ENCODE data around the gene PLPPR4.
A peak's percentile ranks its signal among the peaks of the same experiment; 100 is the strongest.

Gene PLPPR4

DNA sequence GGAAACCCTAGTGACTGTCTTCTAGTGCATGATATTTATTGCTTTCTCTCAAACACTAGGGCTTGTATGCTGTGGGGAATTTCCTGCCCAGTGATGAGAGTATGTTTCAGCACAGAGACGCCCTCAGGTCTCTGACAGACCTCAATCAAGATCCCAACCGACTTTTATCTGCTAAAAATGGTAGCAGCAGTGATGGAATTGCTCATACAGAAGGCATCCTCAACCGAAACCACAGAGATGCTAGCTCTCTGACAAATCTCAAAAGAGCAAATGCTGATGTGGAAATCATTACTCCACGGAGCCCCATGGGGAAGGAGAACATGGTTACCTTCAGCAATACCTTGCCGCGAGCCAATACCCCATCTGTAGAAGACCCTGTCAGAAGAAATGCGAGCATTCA lies 41.3 kb downstream of the PLPPR4 start:
- DNase-seq (ENCODE audit: low read depth), result no peak
- no peak overlapping the region for H3K4me3 ChIP-seq (ENCODE audit: control insufficient read depth, low read depth, low read length)
- no peak for TF ChIP-seq CTCF (conservative IDR thresholded peaks at IDR 0.05; ENCODE audit: control insufficient read depth, insufficient read depth, low read depth, low read length)

DNA sequence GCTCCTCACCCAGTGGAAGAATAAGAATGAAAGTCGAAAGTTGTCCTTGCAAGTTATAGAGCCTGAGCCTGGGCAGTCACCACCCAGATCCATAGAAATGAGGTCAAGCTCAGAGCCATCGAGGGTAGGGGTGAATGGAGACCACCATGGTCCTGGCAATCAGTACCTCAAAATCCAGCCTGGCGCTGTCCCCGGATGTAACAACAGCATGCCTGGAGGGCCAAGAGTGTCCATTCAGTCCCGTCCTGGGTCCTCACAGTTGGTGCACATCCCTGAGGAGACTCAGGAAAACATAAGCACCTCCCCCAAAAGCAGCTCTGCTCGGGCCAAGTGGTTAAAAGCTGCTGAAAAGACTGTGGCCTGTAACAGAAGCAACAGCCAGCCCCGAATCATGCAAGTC lies 41.8 kb downstream of the PLPPR4 start:
- no peak overlapping the region for H3K4me3 ChIP-seq (ENCODE audit: control insufficient read depth, low read depth, low read length)
- TF ChIP-seq CTCF (conservative IDR thresholded peaks at IDR 0.05; ENCODE audit: control insufficient read depth, insufficient read depth, low read depth, low read length), result no peak
- no peak for DNase-seq (ENCODE audit: low read depth)

GRCh38 chr1:99306644-99307043 lies 42.4 kb downstream of the PLPPR4 start:
- DNase-seq (ENCODE audit: low read depth), result no peak
- no peak for TF ChIP-seq CTCF (conservative IDR thresholded peaks at IDR 0.05; ENCODE audit: control insufficient read depth, insufficient read depth, low read depth, low read length)
- no peak overlapping the region for H3K4me3 ChIP-seq (ENCODE audit: control insufficient read depth, low read depth, low read length)

GRCh38 chr1:99315305-99315704 lies 51.0 kb downstream of the PLPPR4 start:
- TF ChIP-seq CTCF (conservative IDR thresholded peaks at IDR 0.05; ENCODE audit: control insufficient read depth, insufficient read depth, low read depth, low read length), result no peak
- no peak overlapping the region for H3K4me3 ChIP-seq (ENCODE audit: control insufficient read depth, low read depth, low read length)
- DNase-seq (ENCODE audit: low read depth), result no peak

DNA sequence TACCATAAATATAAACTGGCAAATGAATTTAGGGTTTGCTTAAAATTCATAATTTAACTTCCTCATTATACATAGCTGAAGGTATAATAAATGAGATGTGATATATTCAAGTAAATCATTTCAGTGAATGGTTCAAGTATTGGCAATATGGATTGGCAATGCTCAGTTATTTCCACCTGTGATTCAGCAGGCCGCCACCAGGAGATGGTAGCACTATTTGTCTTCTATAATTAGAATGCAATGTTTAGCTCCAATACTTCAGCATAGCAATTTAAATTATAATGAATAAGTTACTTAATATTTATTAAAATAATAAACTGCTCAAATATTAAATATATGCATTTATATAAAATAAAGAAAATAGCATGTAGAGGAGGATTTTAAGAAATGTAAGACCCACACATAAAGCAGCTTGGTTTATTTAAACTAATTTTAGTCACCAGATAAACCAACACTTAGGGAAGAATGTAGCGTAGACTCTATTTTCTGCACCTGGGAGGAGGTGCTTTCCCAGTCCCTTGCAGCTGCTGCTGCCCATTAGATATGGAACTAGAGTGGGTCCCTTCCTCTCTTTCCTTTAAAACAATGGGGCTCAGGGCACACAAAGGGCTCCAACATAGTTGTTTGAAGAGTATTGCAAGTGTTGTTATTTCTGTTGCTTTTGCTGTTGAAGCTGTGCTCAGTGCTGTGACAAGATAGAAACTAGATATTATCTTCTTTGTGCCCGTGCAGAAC lies 62.1 kb downstream of the PLPPR4 start:
- TF ChIP-seq CTCF (conservative IDR thresholded peaks at IDR 0.05; ENCODE audit: control insufficient read depth, insufficient read depth, low read depth, low read length), result peak; percentile 44
- DNase-seq (ENCODE audit: low read depth), result peak; percentile 3
- no peak overlapping the region for H3K4me3 ChIP-seq (ENCODE audit: control insufficient read depth, low read depth, low read length)

DNA sequence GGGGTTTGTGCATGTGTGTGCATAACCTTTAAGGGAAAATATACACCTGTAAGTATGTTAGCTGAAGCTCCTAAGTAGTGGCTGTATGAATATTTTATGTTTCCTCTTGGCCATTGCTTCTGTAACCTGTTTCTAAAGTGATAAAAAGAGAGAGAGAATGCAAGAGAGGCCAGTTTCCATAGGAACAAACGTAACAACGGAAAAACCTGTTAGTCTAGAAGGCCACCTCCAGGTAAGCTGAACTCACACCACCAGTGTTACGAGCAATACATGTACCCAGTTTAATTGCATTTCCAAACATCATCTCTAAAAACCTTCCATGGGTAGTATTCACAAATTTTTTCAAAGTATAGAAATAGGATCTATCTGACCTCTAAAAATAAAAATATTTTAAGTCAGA lies 63.1 kb downstream of the PLPPR4 start:
- DNase-seq (ENCODE audit: low read depth), result no peak
- no peak for TF ChIP-seq CTCF (conservative IDR thresholded peaks at IDR 0.05; ENCODE audit: control insufficient read depth, insufficient read depth, low read depth, low read length)
- H3K4me3 ChIP-seq (ENCODE audit: control insufficient read depth, low read depth, low read length), result no peak overlapping the region

GRCh38 chr1:99328171-99328570 lies 63.9 kb downstream of the PLPPR4 start:
- TF ChIP-seq CTCF (conservative IDR thresholded peaks at IDR 0.05; ENCODE audit: control insufficient read depth, insufficient read depth, low read depth, low read length), result no peak
- H3K4me3 ChIP-seq (ENCODE audit: control insufficient read depth, low read depth, low read length), result no peak overlapping the region
- DNase-seq (ENCODE audit: low read depth), result no peak
